Astrocyte of the hippocampus (primary cell): ENCODE data around the gene SYNCRIP.
A peak's percentile ranks its signal among the peaks of the same experiment; 100 is the strongest.
"Not testable (repeated sequence)": the region's sequence is repeated elsewhere in the genome, so short reads cannot be mapped to it uniquely, and the experiment has no call there.

ENCODE experiments used
- DNase-seq: peaks from one replicate; pipeline ENCODE4 v3.0.0; 2011; ENCODE audit warnings: low read depth, low spot score

Gene SYNCRIP

GRCh38 chr6:85594197-85594930 is 48.3 kb downstream of the SYNCRIP start:
- DNase-seq: no peak

- peak; percentile 97 for DNase-seq
Observed at GRCh38 chr6:85593438-85594196, 49.1 kb downstream of the SYNCRIP start, which contains the start of gene SNX14. SNX14 (minus strand) TSS chr6:85593858; CDS start chr6:85593718, 140 bp downstream.

GRCh38 chr6:85592033-85592432 is 50.7 kb downstream of the SYNCRIP start:
- no peak for DNase-seq

GRCh38 chr6:85591207-85591606 is 51.5 kb downstream of the SYNCRIP start:
- DNase-seq: no peak

GRCh38 chr6:85585741-85586140 is 56.9 kb downstream of the SYNCRIP start:
- no peak for DNase-seq

- not testable (repeated sequence) for DNase-seq
Observed at GRCh38 chr6:85582832-85583231, 59.9 kb downstream of the SYNCRIP start.

GRCh38 chr6:85581572-85581971 is 61.1 kb downstream of the SYNCRIP start:
- DNase-seq: no peak

GRCh38 chr6:85580878-85581267 is 61.8 kb downstream of the SYNCRIP start:
- DNase-seq: peak; percentile 66

GRCh38 chr6:85580118-85580877 is 62.4 kb downstream of the SYNCRIP start:
- peak; percentile 10 for DNase-seq

- DNase-seq: no peak
Observed at GRCh38 chr6:85579581-85579980, 63.1 kb downstream of the SYNCRIP start.

GRCh38 chr6:85576476-85576875 is 66.2 kb downstream of the SYNCRIP start:
- no peak for DNase-seq

GRCh38 chr6:85574932-85575598 is 67.6 kb downstream of the SYNCRIP start:
- DNase-seq: peak; percentile 14

- DNase-seq: peak; percentile 14
Observed at GRCh38 chr6:85569323-85569722, 73.4 kb downstream of the SYNCRIP start.

- no peak for DNase-seq
Observed at GRCh38 chr6:85568411-85568810, 74.3 kb downstream of the SYNCRIP start.

GRCh38 chr6:85565736-85566135 is 77.0 kb downstream of the SYNCRIP start:
- DNase-seq: no peak

GRCh38 chr6:85564223-85564622 is 78.5 kb downstream of the SYNCRIP start:
- DNase-seq: not testable (repeated sequence)
